ENCODE data around the gene MLNR. TPM values are rescaled to one million over a fixed set of nuclear protein-coding genes. Genes with fewer than 3 reads are reported as not detected.

Gene MLNR, protein sequence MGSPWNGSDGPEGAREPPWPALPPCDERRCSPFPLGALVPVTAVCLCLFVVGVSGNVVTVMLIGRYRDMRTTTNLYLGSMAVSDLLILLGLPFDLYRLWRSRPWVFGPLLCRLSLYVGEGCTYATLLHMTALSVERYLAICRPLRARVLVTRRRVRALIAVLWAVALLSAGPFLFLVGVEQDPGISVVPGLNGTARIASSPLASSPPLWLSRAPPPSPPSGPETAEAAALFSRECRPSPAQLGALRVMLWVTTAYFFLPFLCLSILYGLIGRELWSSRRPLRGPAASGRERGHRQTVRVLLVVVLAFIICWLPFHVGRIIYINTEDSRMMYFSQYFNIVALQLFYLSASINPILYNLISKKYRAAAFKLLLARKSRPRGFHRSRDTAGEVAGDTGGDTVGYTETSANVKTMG
- total RNA-seq = under 1 TPM in 1 of 2 donors, not detected in 1; 0.34 TPM

DNA sequence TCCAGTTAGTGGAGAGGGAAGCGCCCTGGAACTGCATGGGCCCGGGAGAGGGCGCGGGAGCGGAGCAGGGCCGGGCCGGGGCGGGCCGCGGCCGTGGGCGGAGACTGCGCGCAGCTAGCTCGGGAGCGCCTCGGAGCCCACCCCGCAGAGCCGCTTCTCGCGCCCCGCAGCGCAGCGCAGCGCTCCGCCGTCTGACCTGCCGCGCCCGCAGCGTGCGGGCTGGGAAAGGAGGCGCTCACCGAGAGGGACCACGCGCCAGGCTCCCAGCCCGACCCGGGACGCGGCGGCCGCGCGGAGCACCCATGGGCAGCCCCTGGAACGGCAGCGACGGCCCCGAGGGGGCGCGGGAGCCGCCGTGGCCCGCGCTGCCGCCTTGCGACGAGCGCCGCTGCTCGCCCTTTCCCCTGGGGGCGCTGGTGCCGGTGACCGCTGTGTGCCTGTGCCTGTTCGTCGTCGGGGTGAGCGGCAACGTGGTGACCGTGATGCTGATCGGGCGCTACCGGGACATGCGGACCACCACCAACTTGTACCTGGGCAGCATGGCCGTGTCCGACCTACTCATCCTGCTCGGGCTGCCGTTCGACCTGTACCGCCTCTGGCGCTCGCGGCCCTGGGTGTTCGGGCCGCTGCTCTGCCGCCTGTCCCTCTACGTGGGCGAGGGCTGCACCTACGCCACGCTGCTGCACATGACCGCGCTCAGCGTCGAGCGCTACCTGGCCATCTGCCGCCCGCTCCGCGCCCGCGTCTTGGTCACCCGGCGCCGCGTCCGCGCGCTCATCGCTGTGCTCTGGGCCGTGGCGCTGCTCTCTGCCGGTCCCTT, at the start of gene MLNR:
Gene MLNR (plus strand): TSS at position 303 of the 820 bp plus-strand sequence. CDS start 0 bp downstream, at position 303.

DNA sequence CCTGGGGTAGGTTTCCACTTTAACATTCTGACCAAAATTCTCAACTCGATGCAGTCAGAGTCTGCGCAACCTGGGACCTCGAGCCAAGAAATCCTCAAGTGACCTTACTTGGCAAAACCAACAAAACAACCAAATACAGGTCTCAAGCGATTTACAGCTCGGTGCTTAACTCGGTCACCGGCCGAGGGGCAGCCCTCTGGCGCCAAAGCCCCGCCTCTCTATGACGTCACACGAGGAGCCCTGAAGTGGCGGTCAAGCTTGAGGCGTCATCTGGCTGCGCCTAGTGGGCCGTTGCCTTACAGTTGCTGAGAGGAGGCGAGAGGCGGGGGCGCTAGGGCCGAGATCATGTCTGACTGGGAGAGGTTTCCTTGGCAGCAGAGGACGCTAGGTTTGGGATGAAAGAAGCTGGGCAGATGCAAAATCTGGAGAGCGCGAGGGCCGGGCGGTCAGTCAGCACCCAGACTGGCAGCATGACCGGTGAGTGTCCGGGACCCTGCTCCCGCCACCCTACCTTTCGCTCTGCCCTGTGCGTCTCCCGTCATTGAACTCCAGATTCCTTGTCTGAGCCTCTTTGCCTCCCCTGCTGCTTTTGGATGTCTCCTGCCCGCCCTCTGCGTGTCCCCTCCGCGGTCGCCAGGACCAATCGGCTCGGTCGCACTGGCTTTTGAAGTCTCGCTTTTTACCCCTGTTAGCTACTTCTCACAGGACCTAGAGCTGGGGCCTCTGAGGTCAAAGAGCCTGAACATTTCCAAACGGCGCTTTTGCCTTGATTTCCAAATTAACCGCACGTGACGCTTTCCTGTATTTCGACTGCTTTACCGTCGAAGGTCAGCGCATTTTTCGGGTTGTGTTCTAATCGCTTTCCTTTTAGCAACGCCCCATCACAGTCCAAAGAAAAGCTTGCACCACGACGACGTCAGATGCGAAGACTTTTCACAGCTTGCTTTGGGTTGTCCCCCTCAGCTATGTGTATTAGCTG, 27.8 kb downstream of the MLNR start, which contains the start of gene CDADC1:
Gene CDADC1 (plus strand): TSS at position 283 of the 979 bp plus-strand sequence. CDS start 113 bp downstream, at position 396.

Small RNA genes lying within 50 kb of the gene (small RNA-seq; reads per million reads assigned to genes)
- gene COX7CP1 = 0 reads per million in 2 donors

Other genes with a start within 250 kb of the MLNR start
- 10 to 100 TPM; 46.0 to 46.1 TPM for gene FNDC3A, start 244.4 kb upstream of the MLNR start, total RNA-seq
- 1 to 10 TPM; 1.7 to 4.1 TPM for gene CDADC1, start 27.6 kb downstream of the MLNR start, total RNA-seq
- 10 to 100 TPM; 13.7 to 22.4 TPM for gene CAB39L, start 223.7 kb downstream of the MLNR start, total RNA-seq
- 10 to 100 TPM; 27.6 to 44.0 TPM for gene SETDB2, start 223.9 kb downstream of the MLNR start, total RNA-seq